D721Med (cell line): Measurements from ENCODE around the gene HABP4.
"Not testable (repeated sequence)": the region's sequence is repeated elsewhere in the genome, so short reads cannot be mapped to it uniquely, and the experiment has no call there.

Experiments
- DNase-seq: peaks from one replicate; pipeline ENCODE4 v3.0.0; 2011; ENCODE audit warnings: low spot score; ENCODE audit not compliant: insufficient read length
- FAIRE-seq: peaks from 2 replicates; lab custom pipeline; 2011; peaks lifted over from hg19 to GRCh38; lab: Jason Lieb, UNC
- TF ChIP-seq, protein P1 (sequence below): IDR thresholded peaks from 2 replicates; pipeline ENCODE4 v1.5.1; 2012; ENCODE audit warnings: mild to moderate bottlenecking, control low read depth; ENCODE audit not compliant: insufficient read depth; ENCODE audit errors: missing control alignments

The HABP4 gene

GRCh38 chr9:96497117-96497399 lies 47.1 kb downstream of the HABP4 start:
- FAIRE-seq = no peak
- TF ChIP-seq, protein P1, sequence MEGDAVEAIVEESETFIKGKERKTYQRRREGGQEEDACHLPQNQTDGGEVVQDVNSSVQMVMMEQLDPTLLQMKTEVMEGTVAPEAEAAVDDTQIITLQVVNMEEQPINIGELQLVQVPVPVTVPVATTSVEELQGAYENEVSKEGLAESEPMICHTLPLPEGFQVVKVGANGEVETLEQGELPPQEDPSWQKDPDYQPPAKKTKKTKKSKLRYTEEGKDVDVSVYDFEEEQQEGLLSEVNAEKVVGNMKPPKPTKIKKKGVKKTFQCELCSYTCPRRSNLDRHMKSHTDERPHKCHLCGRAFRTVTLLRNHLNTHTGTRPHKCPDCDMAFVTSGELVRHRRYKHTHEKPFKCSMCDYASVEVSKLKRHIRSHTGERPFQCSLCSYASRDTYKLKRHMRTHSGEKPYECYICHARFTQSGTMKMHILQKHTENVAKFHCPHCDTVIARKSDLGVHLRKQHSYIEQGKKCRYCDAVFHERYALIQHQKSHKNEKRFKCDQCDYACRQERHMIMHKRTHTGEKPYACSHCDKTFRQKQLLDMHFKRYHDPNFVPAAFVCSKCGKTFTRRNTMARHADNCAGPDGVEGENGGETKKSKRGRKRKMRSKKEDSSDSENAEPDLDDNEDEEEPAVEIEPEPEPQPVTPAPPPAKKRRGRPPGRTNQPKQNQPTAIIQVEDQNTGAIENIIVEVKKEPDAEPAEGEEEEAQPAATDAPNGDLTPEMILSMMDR = no peak
- DNase-seq = no peak

DNA sequence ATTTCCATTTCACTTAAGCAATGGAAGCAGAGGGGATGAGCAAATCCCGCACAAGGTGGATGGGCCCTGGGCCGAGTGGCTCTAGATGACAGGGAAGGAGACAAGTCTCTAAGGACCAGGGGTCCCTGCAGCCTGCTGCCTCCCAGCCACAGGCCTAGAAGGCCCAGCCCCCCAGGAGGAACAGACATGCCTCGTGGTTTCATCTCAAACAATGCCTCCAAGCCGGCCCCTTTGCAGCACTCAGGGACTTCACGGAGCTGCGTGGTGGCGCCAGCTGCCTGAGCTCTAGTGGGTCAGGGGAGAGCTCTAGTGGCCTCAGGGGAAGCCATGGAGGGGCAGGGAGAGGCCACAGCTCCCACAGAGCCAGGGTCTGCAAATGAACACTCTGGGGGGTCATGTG lies 48.8 kb downstream of the HABP4 start:
- FAIRE-seq (no peak), DNase-seq (no peak)
- TF ChIP-seq, protein P1 = no peak

DNA sequence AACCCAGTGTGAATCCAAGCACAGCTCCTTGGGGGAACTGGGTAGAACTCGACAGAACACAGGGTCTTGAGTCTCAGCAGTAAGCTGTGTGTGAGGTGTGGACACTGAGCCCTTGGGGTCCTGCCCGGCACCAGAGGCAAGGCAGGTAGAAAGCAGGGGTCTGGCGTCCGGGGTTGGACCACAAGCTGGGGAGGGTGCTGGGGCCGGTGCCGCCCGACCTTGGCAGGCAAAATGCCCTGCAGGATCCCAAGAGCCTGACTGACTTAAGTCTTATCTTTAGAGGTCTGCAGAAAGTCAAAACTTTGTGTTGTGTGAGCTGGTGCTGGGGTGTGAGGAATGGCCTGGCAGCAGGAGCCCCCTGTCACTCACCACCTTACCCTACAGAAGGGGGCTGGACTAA lies 49.3 kb downstream of the HABP4 start:
- TF ChIP-seq, protein P1 = no peak
- FAIRE-seq = no peak
- DNase-seq = no peak

DNA sequence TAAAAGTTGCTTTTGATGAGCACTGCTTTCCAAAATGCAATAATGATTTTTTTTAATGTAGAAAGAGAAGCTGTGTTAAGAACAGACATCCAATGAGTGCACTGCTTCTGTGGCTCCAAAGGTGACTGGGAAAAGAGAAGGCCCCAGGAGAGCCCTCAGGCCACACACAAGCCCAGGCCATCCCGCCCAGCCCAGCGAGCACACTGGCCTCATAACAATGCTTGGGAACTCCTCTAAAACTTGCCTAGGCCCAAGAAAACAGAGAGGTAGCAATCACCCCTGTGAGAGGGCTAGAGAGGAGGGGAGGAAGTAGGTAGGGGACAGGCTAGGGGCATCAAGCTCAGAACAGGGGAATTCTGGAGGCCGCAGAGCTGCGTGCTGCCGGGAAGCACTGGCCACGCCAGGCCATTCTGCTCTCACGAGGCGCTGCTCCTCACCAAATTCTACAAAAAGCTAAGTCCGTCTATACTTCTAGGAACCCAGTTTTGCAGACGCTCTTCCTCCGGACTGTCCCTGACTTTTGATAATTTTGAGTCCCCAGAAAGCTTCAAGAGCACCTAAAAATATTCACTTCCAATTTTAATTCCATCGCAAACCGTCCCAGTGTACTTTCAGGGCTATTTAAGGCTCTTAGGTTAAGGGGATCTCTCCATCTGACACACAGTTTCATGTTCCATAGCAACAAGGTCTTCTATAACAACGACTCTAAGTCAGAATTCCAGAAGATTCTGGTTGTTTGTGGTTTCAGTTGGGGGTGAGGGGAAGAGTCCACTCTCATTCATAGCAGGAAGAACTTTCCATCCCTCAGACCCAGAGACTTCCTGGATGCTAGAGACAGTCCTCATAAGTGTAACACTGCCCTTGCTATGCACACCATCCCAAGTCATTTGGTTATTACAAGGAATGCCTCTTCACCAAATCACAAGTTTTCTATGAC lies 51.0 kb downstream of the HABP4 start:
- DNase-seq = no peak
- TF ChIP-seq, protein P1 = no peak
- FAIRE-seq = no peak

DNA sequence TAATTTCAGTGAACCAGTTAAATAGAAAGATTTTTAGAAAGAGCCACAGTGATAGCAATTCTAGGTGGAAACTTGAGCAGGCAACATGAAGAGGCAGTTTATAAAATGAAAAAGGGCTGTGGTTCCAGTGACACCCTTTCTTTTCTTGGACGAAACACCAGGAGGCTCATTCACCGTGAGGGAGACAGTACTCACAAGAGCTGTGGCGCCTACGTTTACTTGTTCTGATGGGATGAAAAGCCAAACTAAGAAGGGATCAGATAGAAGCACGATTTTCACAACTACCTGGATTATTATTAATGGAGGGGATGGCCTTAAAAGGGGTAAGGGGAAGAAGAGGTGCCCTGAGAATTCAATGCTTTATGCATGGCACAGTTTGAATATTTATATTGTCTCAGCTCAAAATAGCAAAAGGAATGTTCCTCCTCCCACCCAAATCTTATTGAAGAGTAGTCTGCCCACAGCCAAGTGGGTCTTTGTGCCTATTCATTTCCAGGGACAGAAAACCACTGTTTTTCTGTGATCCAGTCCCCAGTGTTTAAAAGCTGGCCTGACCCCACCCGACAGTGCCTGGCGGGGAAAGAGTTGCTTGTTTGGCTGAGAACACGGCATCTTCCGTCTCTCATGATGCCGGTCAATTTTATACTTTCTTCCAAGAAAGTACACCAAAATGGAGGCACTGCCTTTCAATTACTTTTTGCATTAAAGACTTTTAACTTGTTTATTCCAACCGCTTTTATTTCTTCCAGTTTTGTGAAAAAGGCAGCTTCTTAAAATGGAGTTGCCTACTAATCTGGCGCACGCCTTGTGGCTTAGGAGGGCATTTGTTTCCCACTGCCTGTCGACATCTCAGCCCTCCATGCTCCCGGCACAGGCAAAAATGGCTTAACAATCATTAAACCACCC lies 51.9 kb downstream of the HABP4 start:
- TF ChIP-seq, protein P1 = no peak
- FAIRE-seq = no peak
- no peak for DNase-seq

- TF ChIP-seq, protein P1 = no peak
- FAIRE-seq (no peak), DNase-seq (no peak)
Measured at GRCh38 chr9:96502539-96503373, 52.8 kb downstream of the HABP4 start.

DNA sequence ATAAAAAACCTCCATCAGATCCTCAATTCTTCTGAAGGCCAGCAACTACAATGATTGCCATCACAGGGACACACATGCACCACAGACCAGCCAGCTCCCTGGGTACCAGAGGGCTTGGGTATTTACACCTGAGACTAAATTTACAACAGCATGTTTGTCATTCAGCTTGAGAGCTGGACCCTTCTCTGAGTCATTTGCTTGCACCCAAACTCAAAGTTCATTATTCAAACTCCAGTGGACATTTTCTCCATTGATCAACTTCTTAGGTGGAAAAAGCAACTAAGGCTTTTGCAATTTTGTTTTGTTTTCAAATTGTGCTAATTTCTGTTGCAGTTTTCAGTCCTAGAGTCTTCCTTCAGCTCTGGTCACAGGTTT lies 53.4 kb downstream of the HABP4 start:
- not testable (repeated sequence) for DNase-seq, FAIRE-seq
